ENCODE results near the gene LHPP.

The LHPP gene

GRCh38 chr10:124538706-124539105 is 77.1 kb downstream of the LHPP start:
- DNase-seq (ENCODE audit: low spot score) (no peak), ATAC-seq (ENCODE audit: low read depth) (no peak)
- Histone ChIP-seq H3K36me3 (ENCODE audit: low read depth) (no peaks in the 10 kb centered on the region), H3K27me3 (ENCODE audit: insufficient read depth, poor library complexity, severe bottlenecking) (no peaks in the 10 kb centered on the region), H3K9me3 (ENCODE audit: severe bottlenecking) (no peaks in the 10 kb centered on the region), H3K4me3 (ENCODE audit: severe bottlenecking) (no peak overlapping the region), H3K4me1 (ENCODE audit: insufficient read depth, poor library complexity, severe bottlenecking) (no peaks in the 10 kb centered on the region), H3K27ac (ENCODE audit: poor library complexity, severe bottlenecking) (no peak overlapping the region)
- TF ChIP-seq, protein P1, sequence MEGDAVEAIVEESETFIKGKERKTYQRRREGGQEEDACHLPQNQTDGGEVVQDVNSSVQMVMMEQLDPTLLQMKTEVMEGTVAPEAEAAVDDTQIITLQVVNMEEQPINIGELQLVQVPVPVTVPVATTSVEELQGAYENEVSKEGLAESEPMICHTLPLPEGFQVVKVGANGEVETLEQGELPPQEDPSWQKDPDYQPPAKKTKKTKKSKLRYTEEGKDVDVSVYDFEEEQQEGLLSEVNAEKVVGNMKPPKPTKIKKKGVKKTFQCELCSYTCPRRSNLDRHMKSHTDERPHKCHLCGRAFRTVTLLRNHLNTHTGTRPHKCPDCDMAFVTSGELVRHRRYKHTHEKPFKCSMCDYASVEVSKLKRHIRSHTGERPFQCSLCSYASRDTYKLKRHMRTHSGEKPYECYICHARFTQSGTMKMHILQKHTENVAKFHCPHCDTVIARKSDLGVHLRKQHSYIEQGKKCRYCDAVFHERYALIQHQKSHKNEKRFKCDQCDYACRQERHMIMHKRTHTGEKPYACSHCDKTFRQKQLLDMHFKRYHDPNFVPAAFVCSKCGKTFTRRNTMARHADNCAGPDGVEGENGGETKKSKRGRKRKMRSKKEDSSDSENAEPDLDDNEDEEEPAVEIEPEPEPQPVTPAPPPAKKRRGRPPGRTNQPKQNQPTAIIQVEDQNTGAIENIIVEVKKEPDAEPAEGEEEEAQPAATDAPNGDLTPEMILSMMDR (IDR thresholded peaks at IDR 0.05; ENCODE audit: poor library complexity, severe bottlenecking) = no peak

GRCh38 chr10:124539935-124540641 is 78.5 kb downstream of the LHPP start:
- Histone ChIP-seq H3K36me3 (ENCODE audit: low read depth) (no peaks in the 10 kb centered on the region), H3K27ac (ENCODE audit: poor library complexity, severe bottlenecking) (no peak overlapping the region), H3K4me1 (ENCODE audit: insufficient read depth, poor library complexity, severe bottlenecking) (no peaks in the 10 kb centered on the region), H3K27me3 (ENCODE audit: insufficient read depth, poor library complexity, severe bottlenecking) (no peaks in the 10 kb centered on the region), H3K9me3 (ENCODE audit: severe bottlenecking) (no peaks in the 10 kb centered on the region), H3K4me3 (ENCODE audit: severe bottlenecking) (no peak overlapping the region)
- ATAC-seq (ENCODE audit: low read depth) (peak; percentile 68), DNase-seq (ENCODE audit: low spot score) (no peak)
- TF ChIP-seq, protein P1 (IDR thresholded peaks at IDR 0.05; ENCODE audit: poor library complexity, severe bottlenecking) = peak; percentile 73

GRCh38 chr10:124541076-124541903 is 79.7 kb downstream of the LHPP start:
- Histone ChIP-seq H3K9me3 (ENCODE audit: severe bottlenecking) (no peaks in the 10 kb centered on the region), H3K4me3 (ENCODE audit: severe bottlenecking) (no peak overlapping the region), H3K36me3 (ENCODE audit: low read depth) (no peaks in the 10 kb centered on the region), H3K4me1 (ENCODE audit: insufficient read depth, poor library complexity, severe bottlenecking) (no peaks in the 10 kb centered on the region), H3K27me3 (ENCODE audit: insufficient read depth, poor library complexity, severe bottlenecking) (no peaks in the 10 kb centered on the region), H3K27ac (ENCODE audit: poor library complexity, severe bottlenecking) (no peak overlapping the region)
- ATAC-seq (ENCODE audit: low read depth) (no peak), DNase-seq (ENCODE audit: low spot score) (no peak)
- TF ChIP-seq, protein P1 (IDR thresholded peaks at IDR 0.05; ENCODE audit: poor library complexity, severe bottlenecking) = no peak

- Histone ChIP-seq H3K9me3 (ENCODE audit: severe bottlenecking) (no peaks in the 10 kb centered on the region), H3K36me3 (ENCODE audit: low read depth) (no peaks in the 10 kb centered on the region), H3K27ac (ENCODE audit: poor library complexity, severe bottlenecking) (no peak overlapping the region), H3K4me1 (ENCODE audit: insufficient read depth, poor library complexity, severe bottlenecking) (no peaks in the 10 kb centered on the region), H3K27me3 (ENCODE audit: insufficient read depth, poor library complexity, severe bottlenecking) (no peaks in the 10 kb centered on the region), H3K4me3 (ENCODE audit: severe bottlenecking) (no peak overlapping the region)
- no peak for DNase-seq (ENCODE audit: low spot score)
- TF ChIP-seq, protein P1 (IDR thresholded peaks at IDR 0.05; ENCODE audit: poor library complexity, severe bottlenecking) = no peak
- no peak for ATAC-seq (ENCODE audit: low read depth)
These were observed 80.7 kb downstream of the LHPP start for GRCh38 chr10:124542336-124542735.
